PC-3 (cell line): ENCODE data around the gene FOXC2.

Source experiments
- CTCF ChIP-seq: fragments of 300-600 bp; sonication (generic); conservative IDR thresholded peaks from 2 replicates; pipeline ENCODE4 v1.5.1; 2017; ENCODE audit warnings: antibody characterized with exemption, low read depth, mild to moderate bottlenecking, low read length
- EZH2 ChIP-seq: fragments of 300-600 bp; sonication (generic); IDR thresholded peaks from one replicate; pipeline ENCODE4 v1.6.1; 2017; ENCODE audit warnings: antibody characterized with exemption, mild to moderate bottlenecking, low read length; ENCODE audit not compliant: unreplicated experiment
- EZH2phosphoT487 ChIP-seq: fragments of 300-600 bp; sonication (generic); IDR thresholded peaks from 2 replicates; pipeline ENCODE4 v1.6.1; 2018; ENCODE audit warnings: mild to moderate bottlenecking, antibody characterized with exemption, low read length, borderline replicate concordance

DNA sequence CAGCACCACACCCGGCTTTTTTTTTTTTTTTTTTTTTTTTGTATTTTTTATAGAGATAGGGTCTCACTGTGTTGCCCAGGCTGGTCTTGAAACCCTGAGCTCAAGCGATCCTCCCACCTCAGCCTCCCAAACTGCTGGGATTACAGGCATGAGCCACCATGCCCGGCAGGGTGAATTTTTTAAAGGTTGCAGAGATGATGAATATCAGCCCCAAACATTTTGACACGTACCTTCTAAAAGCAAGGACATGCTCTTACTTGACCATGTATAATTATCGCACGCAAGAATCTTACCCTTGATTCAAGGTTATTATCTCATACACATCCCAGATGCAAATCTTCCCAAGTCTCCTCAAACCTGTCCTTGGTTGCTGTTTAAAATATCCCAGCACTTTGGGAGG, 4.3 kb upstream of the FOXC2 start:
- TF ChIP-seq CTCF (no peak), EZH2 (no peak), EZH2phosphoT487 (no peak)
